Gastroesophageal sphincter (tissue), 4 donors: Measurements from ENCODE around the gene PLCB4. TPM values are rescaled to one million over a fixed set of nuclear protein-coding genes. Genes with fewer than 3 reads are reported as not detected.

ENCODE experiments used
- ATAC-seq: fragments of 150-250 bp; one replicate; pipeline ENCODE4 v1.9.1; 2016; ENCODE audit warnings: mild to moderate bottlenecking, moderate library complexity
- H3K27ac ChIP-seq, 4 donors: fragments of 200-600 bp; sonication (generic) in 3 of 4; 1 replicate in 3 of 4; 2 replicates in 1 of 4; pipeline ENCODE4 v1.5.1; 2016 to 2019
- H3K27me3 ChIP-seq: fragments of 200-600 bp; sonication (generic); one replicate; pipeline ENCODE4 v1.5.1; 2019
- H3K36me3 ChIP-seq, 2 donors: fragments of 200-600 bp; sonication (generic); one replicate each; pipeline ENCODE4 v1.5.1; 2019; ENCODE audit warnings: control low read depth in 1 of 2
- H3K4me1 ChIP-seq, 3 donors: fragments of 200-600 bp; sonication (generic); 1 replicate in 2 of 3; 2 replicates in 1 of 3; pipeline ENCODE4 v1.5.1; 2016 to 2019; ENCODE audit warnings: control low read depth in 2 of 3
- H3K4me3 ChIP-seq, 2 donors: fragments of 200-600 bp; sonication (generic); one replicate each; pipeline ENCODE4 v1.5.1; 2019; ENCODE audit warnings: mild to moderate bottlenecking in 1 of 2, moderate library complexity in 1 of 2
- H3K9me3 ChIP-seq, 3 donors: fragments of 200-600 bp; sonication (generic); one replicate each; pipeline ENCODE4 v1.5.1; 2017 to 2019; ENCODE audit warnings: control low read depth in 2 of 3
- EP300 ChIP-seq: sonication (generic); formaldehyde crosslinking; IDR thresholded peaks from one replicate; pipeline ENCODE4 v1.6.1; 2017; ENCODE audit warnings: antibody characterized with exemption, mild to moderate bottlenecking
- POLR2A ChIP-seq, 2 donors: fragments of 450-650 bp; IDR thresholded peaks; one replicate each; pipeline ENCODE4 v1.6.1; 2017; ENCODE audit warnings: antibody characterized with exemption in 2 of 2, mild to moderate bottlenecking in 2 of 2, moderate library complexity in 1 of 2
- POLR2AphosphoS5 ChIP-seq: sonication (generic); formaldehyde crosslinking; IDR thresholded peaks from one replicate; pipeline ENCODE4 v1.6.1; 2017; ENCODE audit warnings: antibody characterized with exemption
- WGBS, 2 donors: methylation state at CpG; one replicate each; pipeline ENCODE4 v1.1.5; 2018; ENCODE audit warnings: low coverage in 1 of 2; 5-methylcytosine and 5-hydroxymethylcytosine counted together
- total RNA-seq, 4 donors: library from RNA; depleted of rRNA; stranded (reverse); fragments of >200 nt; gene quantifications; one replicate each; pipeline ENCODE4 v1.1.0, GENCODE V29; 2016
- TF ChIP-seq, protein P1 (sequence below), 4 experiments: fragments of 200-600 bp in 2 of 4; fragments of 450-650 bp in 2 of 4; sonication (generic) in 1 of 4; IDR thresholded peaks; one replicate each; pipeline ENCODE4 v1.5.1; 2017 to 2019; ENCODE audit warnings: antibody characterized with exemption in 4 of 4, mild to moderate bottlenecking in 2 of 4, moderate library complexity in 2 of 4

PLCB4 gene
- total RNA-seq, 4 donors from 2014 or later = 21.9 to 109 (median 59.1) TPM

DNA sequence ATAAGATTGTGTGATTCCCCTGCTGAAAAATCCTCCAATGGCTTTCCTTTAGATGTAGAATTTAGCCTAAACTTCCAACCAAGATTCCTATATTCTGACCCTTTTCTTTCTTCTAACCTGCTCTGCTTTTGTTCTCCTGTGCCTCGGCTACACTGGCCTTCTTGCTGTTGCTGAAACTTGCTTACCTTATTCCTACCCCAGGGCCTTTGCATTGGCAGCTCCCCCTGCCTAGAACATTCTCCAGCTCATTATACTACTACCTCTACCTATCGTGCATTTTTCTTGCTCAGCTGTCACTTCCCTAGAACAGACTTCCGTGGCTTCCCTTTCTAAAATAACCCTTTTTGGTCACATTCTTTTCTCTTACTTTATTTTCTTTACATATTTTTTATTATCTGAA is 48.7 kb downstream of the PLCB4 start:
- 74 to 82% methylated on average over 3 of the region's 3 CpGs for WGBS, 2 donors
- no peak for TF ChIP-seq POLR2A (IDR thresholded peaks at IDR 0.05)
- TF ChIP-seq POLR2AphosphoS5 = no peak
- TF ChIP-seq, protein P1, sequence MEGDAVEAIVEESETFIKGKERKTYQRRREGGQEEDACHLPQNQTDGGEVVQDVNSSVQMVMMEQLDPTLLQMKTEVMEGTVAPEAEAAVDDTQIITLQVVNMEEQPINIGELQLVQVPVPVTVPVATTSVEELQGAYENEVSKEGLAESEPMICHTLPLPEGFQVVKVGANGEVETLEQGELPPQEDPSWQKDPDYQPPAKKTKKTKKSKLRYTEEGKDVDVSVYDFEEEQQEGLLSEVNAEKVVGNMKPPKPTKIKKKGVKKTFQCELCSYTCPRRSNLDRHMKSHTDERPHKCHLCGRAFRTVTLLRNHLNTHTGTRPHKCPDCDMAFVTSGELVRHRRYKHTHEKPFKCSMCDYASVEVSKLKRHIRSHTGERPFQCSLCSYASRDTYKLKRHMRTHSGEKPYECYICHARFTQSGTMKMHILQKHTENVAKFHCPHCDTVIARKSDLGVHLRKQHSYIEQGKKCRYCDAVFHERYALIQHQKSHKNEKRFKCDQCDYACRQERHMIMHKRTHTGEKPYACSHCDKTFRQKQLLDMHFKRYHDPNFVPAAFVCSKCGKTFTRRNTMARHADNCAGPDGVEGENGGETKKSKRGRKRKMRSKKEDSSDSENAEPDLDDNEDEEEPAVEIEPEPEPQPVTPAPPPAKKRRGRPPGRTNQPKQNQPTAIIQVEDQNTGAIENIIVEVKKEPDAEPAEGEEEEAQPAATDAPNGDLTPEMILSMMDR (IDR thresholded peaks at IDR 0.05) = no peak
- no peak for TF ChIP-seq EP300
- Histone ChIP-seq H3K36me3 (no peaks in the 10 kb centered on the region), H3K27ac (no peak overlapping the region), H3K9me3 (no peaks in the 10 kb centered on the region), H3K4me1 (peaks cover 5 to 22% (median 7%) of the 10 kb centered on the region in 3 donors), H3K4me3 (no peak overlapping the region), H3K27me3 (no peaks in the 10 kb centered on the region)
- no peak for ATAC-seq

DNA sequence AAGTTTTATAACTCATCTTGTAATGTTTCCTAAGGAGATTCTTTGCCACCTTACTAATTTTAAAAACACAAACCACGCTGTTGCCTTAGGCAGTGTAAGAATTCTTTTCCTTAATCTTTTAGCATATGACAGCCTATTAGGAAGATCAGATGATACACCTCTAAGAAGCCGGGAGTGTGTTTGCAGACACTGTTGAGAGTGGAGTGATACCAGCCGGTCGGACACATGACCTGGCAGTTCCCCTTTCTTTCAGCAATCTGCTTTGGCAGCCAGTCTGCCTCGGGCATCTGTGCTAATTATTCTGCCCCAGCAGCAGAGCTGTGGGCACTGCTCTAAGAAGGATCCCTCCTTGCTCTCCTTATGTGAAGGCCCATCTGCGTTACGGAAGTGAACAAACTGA is 50.9 kb downstream of the PLCB4 start:
- H3K4me1 ChIP-seq = peaks cover 0 to 9% (median 0%) of the 10 kb centered on the region in 3 donors
- TF ChIP-seq, protein P1 (IDR thresholded peaks at IDR 0.05) = no peak
- no peak for TF ChIP-seq POLR2AphosphoS5
- TF ChIP-seq POLR2A (IDR thresholded peaks at IDR 0.05) = no peak
- no peak for TF ChIP-seq EP300
- ATAC-seq = peak; percentile 72
- H3K9me3 ChIP-seq = no peaks in the 10 kb centered on the region
- no peak overlapping the region for H3K4me3 ChIP-seq
- 43 to 67% methylated on average over 1 to 6 of the region's 7 CpGs for WGBS, 2 donors
- no peaks in the 10 kb centered on the region for H3K36me3 ChIP-seq
- H3K27ac ChIP-seq = peak overlapping the region in 2 of 4 donors; percentile 0 to 20
- no peaks in the 10 kb centered on the region for H3K27me3 ChIP-seq

DNA sequence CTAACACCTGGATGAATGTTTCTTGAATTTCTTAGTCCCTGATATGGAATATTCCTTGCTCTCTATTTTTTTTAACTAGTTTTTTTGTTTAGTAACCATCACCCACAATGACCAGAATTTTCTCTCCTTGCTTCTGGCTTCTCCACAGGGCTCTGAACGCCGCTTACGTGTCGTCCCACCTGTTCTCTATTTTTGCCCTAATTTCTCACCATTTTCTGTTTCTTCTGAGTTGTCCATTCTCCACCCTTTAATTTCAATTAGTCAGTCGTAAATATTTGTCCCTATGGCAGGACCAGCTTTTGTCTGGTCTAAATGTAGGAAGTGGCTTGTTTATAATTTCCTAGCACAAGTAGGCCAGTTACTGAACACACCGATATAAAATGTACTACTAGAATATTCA is 52.3 kb downstream of the PLCB4 start:
- Histone ChIP-seq H3K27ac (no peak overlapping the region), H3K4me1 (peaks cover 0 to 15% (median 0%) of the 10 kb centered on the region in 3 donors), H3K27me3 (no peaks in the 10 kb centered on the region), H3K36me3 (no peaks in the 10 kb centered on the region), H3K4me3 (no peak overlapping the region), H3K9me3 (no peaks in the 10 kb centered on the region)
- no peak for ATAC-seq
- TF ChIP-seq, protein P1 (IDR thresholded peaks at IDR 0.05) = no peak
- 78 to 80% methylated on average over 3 to 6 of the region's 6 CpGs for WGBS, 2 donors

DNA sequence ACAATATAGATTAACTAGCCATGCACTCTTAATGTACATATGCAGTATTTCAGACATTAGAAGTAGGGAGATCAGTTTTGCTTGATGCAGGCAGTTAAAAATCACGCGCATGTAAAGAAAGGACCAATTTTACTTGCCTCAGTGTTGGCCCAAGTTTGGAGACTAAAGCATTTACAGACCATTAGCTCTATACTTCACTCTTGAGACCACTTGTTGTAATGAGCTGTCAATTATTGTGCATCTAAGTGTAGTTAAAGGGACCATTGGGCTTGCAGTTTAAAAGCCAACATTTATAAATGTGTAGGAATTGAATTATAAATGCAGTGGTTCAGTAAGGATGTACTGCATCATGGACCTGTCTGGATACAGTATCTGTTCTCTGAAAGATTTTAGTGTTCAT is 53.7 kb downstream of the PLCB4 start:
- TF ChIP-seq, protein P1 (IDR thresholded peaks at IDR 0.05) = no peak
- TF ChIP-seq POLR2AphosphoS5 = no peak
- TF ChIP-seq POLR2A (IDR thresholded peaks at IDR 0.05) = no peak
- no peak for TF ChIP-seq EP300
- Histone ChIP-seq H3K36me3 (no peaks in the 10 kb centered on the region), H3K27me3 (no peaks in the 10 kb centered on the region), H3K9me3 (no peaks in the 10 kb centered on the region), H3K27ac (no peak overlapping the region), H3K4me1 (peaks cover 0 to 17% (median 0%) of the 10 kb centered on the region in 3 donors), H3K4me3 (no peak overlapping the region)
- 97 to 100% methylated on average over 2 of the region's 2 CpGs for WGBS, 2 donors
- no peak for ATAC-seq

DNA sequence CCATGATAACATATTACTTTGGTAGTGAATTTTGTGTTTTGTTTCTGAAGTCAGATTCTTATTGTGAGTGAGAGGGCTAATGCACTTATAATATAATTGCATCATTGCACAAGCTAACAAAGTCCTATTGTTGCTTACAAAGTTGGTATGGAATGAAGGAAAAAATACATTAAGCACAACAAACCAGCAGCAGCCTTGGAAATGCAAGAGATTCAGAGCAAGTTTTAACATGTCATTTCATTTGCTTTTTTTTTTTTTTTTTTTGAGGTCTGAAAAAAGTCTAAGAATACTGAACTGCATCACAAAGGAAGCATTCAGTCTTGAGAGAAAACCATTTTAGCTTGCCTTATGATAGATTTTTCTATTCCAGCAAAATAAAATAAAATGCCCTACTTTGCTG is 57.6 kb downstream of the PLCB4 start:
- H3K4me3 ChIP-seq = no peak overlapping the region
- H3K27ac ChIP-seq = no peak overlapping the region
- no peak for TF ChIP-seq POLR2AphosphoS5
- TF ChIP-seq, protein P1 (IDR thresholded peaks at IDR 0.05) = no peak
- no peak for TF ChIP-seq POLR2A (IDR thresholded peaks at IDR 0.05)
- no peak for TF ChIP-seq EP300

More for the DNA sequence above, 57.6 kb downstream of the PLCB4 start:
- H3K36me3 ChIP-seq = no peaks in the 10 kb centered on the region
- H3K4me1 ChIP-seq = peaks cover 0 to 8% (median 0%) of the 10 kb centered on the region in 3 donors
- peaks cover 0 to 8% (median 0%) of the 10 kb centered on the region in 3 donors for H3K9me3 ChIP-seq
- no peak for ATAC-seq
- no peaks in the 10 kb centered on the region for H3K27me3 ChIP-seq
